SW 1271 (cell line): Measurements from ENCODE around the gene RBM47.
"Not testable (repeated sequence)": the region's sequence is repeated elsewhere in the genome, so short reads cannot be mapped to it uniquely, and the experiment has no call there.

ENCODE experiments used
- DNase-seq, 2 experiments: peaks; one replicate each; lab custom pipeline; 2025; lab: John Stamatoyannopoulos, UW

Gene RBM47

DNA sequence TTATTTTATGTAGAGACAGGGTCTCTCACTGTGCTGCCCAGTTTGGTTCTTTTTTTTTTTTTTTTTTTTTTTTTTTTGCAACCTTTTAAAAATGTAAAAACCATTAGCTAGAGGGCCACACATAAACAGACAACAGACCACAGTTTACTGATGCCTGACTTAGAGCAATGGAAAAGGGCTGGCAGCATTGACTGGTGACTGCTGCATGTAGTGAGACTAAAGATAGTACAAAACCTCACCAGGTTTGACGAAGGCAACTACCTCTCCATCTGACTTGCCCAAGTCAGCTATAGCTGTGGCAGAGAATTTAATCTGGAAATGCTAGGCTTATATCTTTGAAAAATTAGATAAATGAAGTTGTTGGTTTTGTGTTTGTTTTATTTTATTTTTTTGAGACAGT is 102.9 kb downstream of the RBM47 start:
- no peak for DNase-seq

DNA sequence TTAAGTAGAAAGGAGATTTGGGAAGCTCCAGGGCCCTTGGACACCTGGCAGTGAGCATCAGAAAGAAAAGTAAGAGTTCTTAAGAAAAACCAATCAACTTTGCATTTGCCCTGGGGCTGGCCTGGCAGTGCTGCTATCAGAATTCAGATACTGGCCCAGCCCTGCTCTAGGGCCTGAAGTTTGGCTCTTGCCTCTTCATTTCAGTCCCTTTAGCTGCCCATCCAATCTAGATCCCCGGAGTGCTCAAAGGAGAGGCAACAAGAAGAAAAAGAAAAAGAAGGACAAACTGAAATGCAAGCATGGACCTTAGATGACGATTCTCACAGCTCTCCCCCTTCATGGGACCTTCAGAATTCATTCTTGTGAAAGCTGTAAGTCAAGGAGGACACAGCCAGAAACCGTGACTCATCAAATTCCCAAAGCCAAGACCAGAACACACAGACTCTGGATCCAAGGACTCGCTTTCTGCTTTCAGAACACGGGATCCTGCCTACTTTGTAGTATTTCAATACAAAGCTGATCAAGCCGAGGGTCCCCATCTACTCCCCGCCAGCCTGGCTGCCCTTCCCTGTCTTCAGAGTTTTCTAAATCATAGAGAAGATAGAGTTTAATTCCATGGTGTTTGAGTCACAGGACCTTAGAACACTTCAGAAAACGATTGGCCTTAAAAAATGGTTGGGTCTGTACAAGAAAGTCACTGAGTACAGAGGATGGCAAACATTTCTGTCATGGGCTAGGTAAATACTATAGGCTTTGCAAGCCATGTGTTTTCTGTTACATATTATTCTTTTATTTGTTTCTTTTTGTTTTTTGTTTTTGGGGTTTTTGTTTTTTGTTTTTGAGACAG is 103.7 kb downstream of the RBM47 start:
- no peak for DNase-seq

DNA sequence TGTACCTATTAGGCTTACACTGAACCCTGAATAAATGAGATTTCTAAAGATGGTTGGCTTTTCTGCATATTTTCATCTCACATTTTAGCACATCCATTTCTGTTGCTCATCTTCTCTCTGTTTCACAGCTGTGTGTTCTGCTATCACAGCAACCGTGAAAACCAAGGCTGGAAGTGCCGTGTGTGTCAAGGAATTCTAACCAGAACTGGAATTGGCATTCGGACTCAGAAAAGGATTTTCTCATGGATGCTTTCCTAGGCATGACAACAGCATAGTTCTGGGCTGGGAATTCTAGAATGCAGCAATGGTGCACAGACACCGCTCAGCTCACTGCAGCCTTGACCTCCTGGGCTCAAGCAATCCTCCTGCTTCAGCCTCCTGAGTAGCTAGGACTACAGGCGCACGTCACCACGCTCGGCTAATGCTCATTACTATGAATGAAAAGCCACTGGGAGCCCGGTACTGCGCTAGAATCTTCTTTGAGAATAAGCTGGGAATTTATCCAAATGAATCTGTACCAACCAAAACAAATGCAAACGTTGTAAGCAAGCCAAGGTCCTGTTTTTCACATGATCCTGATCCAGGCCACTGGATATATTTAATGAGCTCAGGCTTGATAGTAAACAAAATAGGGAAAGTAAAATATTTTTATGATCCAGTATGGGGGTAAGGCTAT is 105.2 kb downstream of the RBM47 start:
- no peak for DNase-seq

GRCh38 chr4:40523581-40523980 is 106.1 kb downstream of the RBM47 start:
- DNase-seq, result no peak

DNA sequence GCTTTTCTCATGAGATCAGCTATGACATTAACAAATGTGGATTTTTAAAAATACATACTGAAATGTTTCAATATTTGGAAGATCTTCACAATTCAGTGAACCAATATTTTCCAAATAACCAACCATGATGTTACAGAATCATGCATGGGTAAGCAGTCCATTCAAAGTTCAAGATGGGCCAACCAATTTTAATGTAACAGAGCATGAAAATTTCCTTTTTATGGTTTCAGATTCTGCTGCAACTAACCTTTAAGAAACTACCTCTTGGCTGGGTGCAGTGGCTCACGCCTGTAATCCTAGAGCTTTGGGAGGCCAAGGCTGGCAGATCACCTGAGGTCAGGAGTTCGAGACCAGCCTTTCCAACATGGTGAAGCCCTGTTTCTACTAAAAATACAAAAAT is 107.7 kb downstream of the RBM47 start:
- DNase-seq, result no peak

DNA sequence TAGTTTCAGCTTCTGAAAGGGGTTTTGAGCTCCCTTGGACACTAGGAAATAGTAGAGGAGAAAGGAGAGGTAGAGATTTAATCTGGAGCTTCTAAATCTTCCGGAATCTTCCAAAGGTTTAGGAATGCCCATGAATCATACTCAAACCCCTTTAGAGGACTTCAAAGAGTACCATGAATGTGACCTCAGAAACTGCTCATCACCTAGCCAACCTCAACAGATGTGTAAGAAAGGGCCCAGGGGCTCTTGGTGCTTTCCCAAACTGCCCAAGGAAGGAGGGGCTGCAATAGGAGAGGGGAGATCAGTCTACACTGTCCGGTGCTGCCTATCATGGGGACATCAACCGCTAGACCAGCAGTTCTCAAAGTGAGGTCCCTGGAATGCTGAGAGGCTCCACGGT is 109.1 kb downstream of the RBM47 start:
- no peak for DNase-seq

- not testable (repeated sequence) for DNase-seq
Measured at GRCh38 chr4:40517081-40517480, 112.6 kb downstream of the RBM47 start.

GRCh38 chr4:40516651-40517050 is 113.0 kb downstream of the RBM47 start:
- no peak for DNase-seq

DNA sequence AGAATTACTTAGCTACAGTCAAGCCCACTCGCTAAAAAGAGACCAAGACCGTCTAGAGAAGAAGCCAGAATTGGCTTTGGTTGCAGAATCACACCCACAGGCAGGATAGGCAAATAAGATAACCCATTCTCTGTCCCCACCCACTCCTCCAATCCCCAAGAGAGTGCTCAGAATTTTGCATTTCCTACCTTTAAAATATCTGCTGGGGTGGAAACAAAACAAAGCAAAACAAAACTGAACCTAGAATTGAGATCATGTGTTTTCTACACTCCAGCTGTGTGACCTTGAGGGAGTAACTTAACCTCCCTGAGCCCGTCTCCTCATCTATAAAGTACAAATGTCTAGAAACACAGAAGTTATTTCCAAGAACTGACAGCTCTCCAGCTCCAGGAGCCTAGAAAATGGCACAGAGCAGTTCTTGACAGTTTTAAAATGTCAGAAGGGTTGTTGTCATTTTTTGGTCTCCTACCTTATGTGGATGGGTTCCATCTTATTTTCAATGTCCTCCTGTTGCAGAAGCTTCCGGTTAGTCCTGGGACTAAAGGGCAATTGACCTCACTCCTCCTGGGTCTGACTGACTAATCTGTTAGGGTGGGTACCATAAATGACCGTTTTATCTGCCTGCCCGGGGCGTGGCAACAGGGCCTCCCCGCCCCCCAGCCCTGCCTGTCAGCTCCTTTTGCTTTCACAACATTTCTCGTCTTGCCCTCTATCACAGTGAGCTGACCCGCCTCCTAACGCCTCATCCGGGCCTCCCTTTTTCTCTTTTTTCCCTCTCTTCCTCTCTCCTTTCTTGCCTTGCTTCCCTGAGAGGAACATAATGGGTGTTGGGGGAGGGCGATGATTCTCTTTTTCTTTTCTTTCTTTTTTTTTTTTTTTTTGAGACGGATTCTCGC is 114.0 kb downstream of the RBM47 start:
- no peak for DNase-seq

- no peak for DNase-seq
Measured at GRCh38 chr4:40515037-40515397, 114.6 kb downstream of the RBM47 start.

DNA sequence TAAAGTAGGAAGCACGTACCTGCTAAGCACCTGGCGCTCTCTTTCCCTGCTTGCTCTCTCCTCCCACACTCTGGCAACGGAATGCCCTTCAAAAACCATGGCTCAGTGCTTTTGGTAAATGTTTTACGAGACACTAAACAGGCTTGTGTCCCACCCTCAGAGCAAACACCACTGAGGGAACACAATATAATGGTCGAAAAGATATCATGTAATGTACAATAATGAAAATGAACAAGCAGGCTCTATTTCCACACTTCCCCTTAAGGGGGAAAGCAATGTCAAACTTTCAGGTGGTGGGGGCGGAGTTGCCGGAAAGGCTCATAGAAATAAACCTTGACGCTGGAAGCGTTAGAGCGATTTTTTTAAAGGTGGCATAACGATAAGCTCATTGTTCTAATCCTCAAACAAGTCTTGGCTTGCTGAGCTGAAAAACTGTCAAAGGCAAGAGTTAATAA is 115.1 kb downstream of the RBM47 start:
- no peak for DNase-seq

- no peak for DNase-seq
Measured at GRCh38 chr4:40511036-40511614, 118.5 kb downstream of the RBM47 start.

DNA sequence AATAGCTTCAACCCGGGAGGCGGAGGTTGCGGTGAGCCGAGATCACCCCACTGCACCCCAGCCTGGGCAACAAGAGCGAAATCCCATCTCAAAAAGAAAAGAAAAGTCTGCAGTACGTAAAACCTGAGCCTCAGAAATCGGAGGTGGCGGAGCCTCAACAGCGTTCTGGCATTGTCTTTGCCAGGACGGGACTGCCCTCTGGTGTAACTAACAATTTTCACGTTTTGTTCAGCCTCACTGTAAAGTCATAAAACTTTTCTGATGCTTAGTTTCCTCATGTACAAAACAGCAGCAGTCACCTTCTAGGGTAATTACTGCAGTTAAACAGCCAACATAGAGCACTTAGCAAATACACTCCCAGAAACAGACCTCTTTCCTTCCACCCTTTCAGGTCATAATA is 121.7 kb downstream of the RBM47 start:
- no peak for DNase-seq

GRCh38 chr4:40506492-40506891 is 123.2 kb downstream of the RBM47 start:
- no peak for DNase-seq

GRCh38 chr4:40506066-40506465 is 123.6 kb downstream of the RBM47 start:
- no peak for DNase-seq

GRCh38 chr4:40502934-40503333 is 126.7 kb downstream of the RBM47 start:
- DNase-seq, result no peak

GRCh38 chr4:40502220-40502619 is 127.4 kb downstream of the RBM47 start:
- DNase-seq, result no peak

GRCh38 chr4:40500781-40501180 is 128.9 kb downstream of the RBM47 start:
- DNase-seq, result no peak

- no peak for DNase-seq
Measured at GRCh38 chr4:40493160-40493559, 136.5 kb downstream of the RBM47 start.

- DNase-seq, result no peak
Measured at GRCh38 chr4:40492691-40493090, 137.0 kb downstream of the RBM47 start.

- DNase-seq, result no peak
Measured at GRCh38 chr4:40490481-40490880, 139.2 kb downstream of the RBM47 start.

DNA sequence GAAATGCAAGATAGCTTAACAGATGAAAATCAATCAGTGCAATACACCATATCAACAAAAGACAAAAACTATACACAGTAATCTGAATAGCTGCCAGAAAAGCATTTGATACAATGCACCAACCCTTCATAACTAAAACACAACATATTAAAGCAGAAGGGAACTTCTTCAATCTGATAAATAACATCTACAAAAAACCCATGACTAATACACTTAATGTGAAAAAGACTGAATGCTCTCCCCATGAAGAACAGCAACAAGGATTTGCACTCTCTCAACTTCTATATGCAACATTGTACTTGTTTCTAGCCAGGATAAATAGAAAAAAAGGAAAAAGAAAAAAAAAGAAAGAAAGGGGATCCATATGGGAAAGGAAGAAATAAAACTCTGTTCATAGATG is 139.7 kb downstream of the RBM47 start:
- DNase-seq, result no peak
